HL-60 (cell line): Measurements from ENCODE around the gene ZNF672.

ENCODE experiments used
- DNase-seq, 2 experiments: peaks; one replicate each; pipeline ENCODE4 v3.0.0-alpha.2; 2010 to 2020; ENCODE audit warnings: low read depth in 1 of 2, low spot score in 1 of 2
- H3K27ac ChIP-seq: fragments of 250-450 bp; sonication (Bioruptor Pico); replicated peaks from 2 replicates; pipeline ENCODE4 v1.5.1; 2020; ENCODE audit warnings: mild to moderate bottlenecking, moderate library complexity
- H3K27me3 ChIP-seq: fragments of 250-450 bp; sonication (Bioruptor Pico); 2 replicates; pipeline ENCODE4 v1.5.1; 2021; ENCODE audit warnings: mild to moderate bottlenecking, moderate library complexity; ENCODE audit not compliant: insufficient read depth, poor library complexity, severe bottlenecking
- H3K4me3 ChIP-seq: replicated peaks from 2 replicates; pipeline ENCODE4 v1.5.1; 2011; ENCODE audit warnings: mild to moderate bottlenecking, control low read depth, low read length; ENCODE audit not compliant: insufficient read depth
- CTCF ChIP-seq: IDR thresholded peaks from one replicate; pipeline ENCODE4 v1.5.1; 2011; ENCODE audit warnings: low read length, control low read depth, inconsistent platforms; ENCODE audit not compliant: insufficient read depth
- GABPA ChIP-seq: IDR thresholded peaks from 2 replicates; pipeline ENCODE4 v1.6.1; 2012; ENCODE audit warnings: low read depth
- POLR2AphosphoS5 ChIP-seq: IDR thresholded peaks from 2 replicates; pipeline ENCODE4 v1.6.1; 2012; ENCODE audit warnings: low read depth
- REST ChIP-seq: IDR thresholded peaks from 2 replicates; pipeline ENCODE4 v1.6.1; 2012; ENCODE audit warnings: low read depth; ENCODE audit not compliant: insufficient replicate concordance
- SPI1 ChIP-seq: IDR thresholded peaks from 2 replicates; pipeline ENCODE4 v1.6.1; 2012; ENCODE audit warnings: low read depth, mild to moderate bottlenecking, borderline replicate concordance

ZNF672 gene

GRCh38 chr1:248816042-248816851, 21.8 kb upstream of the ZNF672 start:
- TF ChIP-seq REST: no peak
- TF ChIP-seq POLR2AphosphoS5: no peak
- TF ChIP-seq CTCF: no peak
- Histone ChIP-seq H3K4me3 (no peak overlapping the region), H3K27ac (peak overlapping the region; percentile 58), H3K27me3 (no peaks in the 10 kb centered on the region)
- DNase-seq: no peak

GRCh38 chr1:248817065-248817464, 21.0 kb upstream of the ZNF672 start:
- no peak for TF ChIP-seq REST
- no peak for TF ChIP-seq CTCF
- peak; percentile 96 for TF ChIP-seq SPI1
- peak; percentile 99 for TF ChIP-seq POLR2AphosphoS5
- DNase-seq: peak; percentile 91 to 96
- Histone ChIP-seq H3K4me3 (no peak overlapping the region), H3K27me3 (no peaks in the 10 kb centered on the region), H3K27ac (peak overlapping the region; percentile 62)

GRCh38 chr1:248818505-248819374, 19.3 kb upstream of the ZNF672 start:
- Histone ChIP-seq H3K4me3 (no peak overlapping the region), H3K27ac (no peak overlapping the region; the same call in 1 of the 2 replicates)

More at GRCh38 chr1:248818505-248819374, 19.3 kb upstream of the ZNF672 start:
- H3K27me3 ChIP-seq: no peaks in the 10 kb centered on the region
- TF ChIP-seq CTCF: no peak
- no peak for TF ChIP-seq REST
- no peak for TF ChIP-seq POLR2AphosphoS5
- TF ChIP-seq SPI1: no peak
- no peak for TF ChIP-seq GABPA
- DNase-seq: no peak
